NCI-H524 (cell line): ENCODE results near the gene TNFRSF4.

Experiments
- DNase-seq, 2 experiments: peaks; one replicate each; lab custom pipeline; 2025; lab: John Stamatoyannopoulos, UW

Gene TNFRSF4

GRCh38 chr1:1232796-1233566 lies 19.0 kb upstream of the TNFRSF4 start:
- no peak for DNase-seq

GRCh38 chr1:1232208-1232795 lies 18.3 kb upstream of the TNFRSF4 start, which contains the start of gene B3GALT6:
Gene B3GALT6, plus strand, starts transcription at chr1:1232237. Its CDS starts 42 bp downstream, at chr1:1232279.
- DNase-seq: no peak

GRCh38 chr1:1231400-1232207 lies 17.7 kb upstream of the TNFRSF4 start, which contains the start of gene SDF4:
Gene SDF4, minus strand, starts transcription at chr1:1232001. Its CDS starts 3,229 bp downstream, at chr1:1228772.
- peak; percentile 84 to 91 for DNase-seq

GRCh38 chr1:1230656-1231399 lies 16.9 kb upstream of the TNFRSF4 start:
- DNase-seq: no peak

GRCh38 chr1:1229770-1230169 lies 15.8 kb upstream of the TNFRSF4 start:
- no peak for DNase-seq

- DNase-seq: no peak
Measured at GRCh38 chr1:1228596-1229321, 14.8 kb upstream of the TNFRSF4 start.

GRCh38 chr1:1228187-1228586 lies 14.2 kb upstream of the TNFRSF4 start:
- DNase-seq: no peak

GRCh38 chr1:1227386-1227785 lies 13.4 kb upstream of the TNFRSF4 start:
- DNase-seq: no peak

- no peak for DNase-seq
Measured at GRCh38 chr1:1226566-1227362, 12.8 kb upstream of the TNFRSF4 start.

GRCh38 chr1:1225913-1226312 lies 12.0 kb upstream of the TNFRSF4 start:
- DNase-seq: no peak

GRCh38 chr1:1225238-1225845 lies 11.4 kb upstream of the TNFRSF4 start:
- DNase-seq: no peak

- DNase-seq: no peak
Measured at GRCh38 chr1:1223891-1224290, 9.9 kb upstream of the TNFRSF4 start.

- no peak for DNase-seq
Measured at GRCh38 chr1:1223321-1223720, 9.4 kb upstream of the TNFRSF4 start.

GRCh38 chr1:1222575-1223225 lies 8.7 kb upstream of the TNFRSF4 start:
- no peak for DNase-seq

- DNase-seq: no peak
Measured at GRCh38 chr1:1221887-1222574, 8.1 kb upstream of the TNFRSF4 start.

GRCh38 chr1:1220197-1220596 lies 6.2 kb upstream of the TNFRSF4 start:
- no peak for DNase-seq

- no peak for DNase-seq
Measured at GRCh38 chr1:1219341-1219740, 5.4 kb upstream of the TNFRSF4 start.

- no peak for DNase-seq
Measured at GRCh38 chr1:1218524-1219200, 4.7 kb upstream of the TNFRSF4 start.
